Tibial nerve (tissue), 3 donors: ENCODE measurements around the gene MAMDC4.

Experiments used
- POLR2A ChIP-seq, 2 donors: fragments of 450-650 bp; IDR thresholded peaks; one replicate each; pipeline ENCODE4 v1.6.1; 2017; ENCODE audit warnings: antibody characterized with exemption in 2 of 2, mild to moderate bottlenecking in 2 of 2, moderate library complexity in 2 of 2
- TF ChIP-seq, protein P1 (sequence below), 5 experiments: fragments of 200-600 bp in 3 of 5; fragments of 450-650 bp in 2 of 5; sonication (generic) in 3 of 5; IDR thresholded peaks; one replicate each; pipeline ENCODE4 v1.5.1; 2016 to 2019; ENCODE audit warnings: antibody characterized with exemption in 5 of 5, mild to moderate bottlenecking in 3 of 5, moderate library complexity in 2 of 5

DNA sequence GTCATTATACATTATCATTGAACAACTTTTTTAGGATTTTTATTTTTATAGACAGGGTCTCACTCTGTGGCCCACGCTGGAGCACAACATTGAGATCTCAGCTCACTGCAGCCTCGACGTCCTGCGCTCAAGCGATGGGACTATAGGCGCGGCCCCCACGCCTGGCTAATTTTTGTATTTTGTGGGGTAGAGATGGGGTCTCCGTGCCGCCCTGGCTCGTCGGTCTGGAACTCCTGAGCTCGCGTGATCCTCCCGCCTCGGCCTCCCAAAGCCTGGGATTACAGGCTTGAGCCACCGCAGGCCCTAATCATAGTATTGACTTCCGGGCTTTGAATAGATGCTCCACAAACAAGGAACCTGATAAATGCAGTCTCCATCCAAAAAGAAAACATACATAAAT is 15.3 kb downstream of the MAMDC4 start:
- TF ChIP-seq, protein P1, sequence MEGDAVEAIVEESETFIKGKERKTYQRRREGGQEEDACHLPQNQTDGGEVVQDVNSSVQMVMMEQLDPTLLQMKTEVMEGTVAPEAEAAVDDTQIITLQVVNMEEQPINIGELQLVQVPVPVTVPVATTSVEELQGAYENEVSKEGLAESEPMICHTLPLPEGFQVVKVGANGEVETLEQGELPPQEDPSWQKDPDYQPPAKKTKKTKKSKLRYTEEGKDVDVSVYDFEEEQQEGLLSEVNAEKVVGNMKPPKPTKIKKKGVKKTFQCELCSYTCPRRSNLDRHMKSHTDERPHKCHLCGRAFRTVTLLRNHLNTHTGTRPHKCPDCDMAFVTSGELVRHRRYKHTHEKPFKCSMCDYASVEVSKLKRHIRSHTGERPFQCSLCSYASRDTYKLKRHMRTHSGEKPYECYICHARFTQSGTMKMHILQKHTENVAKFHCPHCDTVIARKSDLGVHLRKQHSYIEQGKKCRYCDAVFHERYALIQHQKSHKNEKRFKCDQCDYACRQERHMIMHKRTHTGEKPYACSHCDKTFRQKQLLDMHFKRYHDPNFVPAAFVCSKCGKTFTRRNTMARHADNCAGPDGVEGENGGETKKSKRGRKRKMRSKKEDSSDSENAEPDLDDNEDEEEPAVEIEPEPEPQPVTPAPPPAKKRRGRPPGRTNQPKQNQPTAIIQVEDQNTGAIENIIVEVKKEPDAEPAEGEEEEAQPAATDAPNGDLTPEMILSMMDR (IDR thresholded peaks at IDR 0.05), result no peak
- TF ChIP-seq POLR2A (IDR thresholded peaks at IDR 0.05), result no peak
